Omental fat pad (tissue), 4 donors: ENCODE results near the gene SLC31A2. TPM values are rescaled to one million over a fixed set of nuclear protein-coding genes. Genes with fewer than 3 reads are reported as not detected.
A peak's percentile ranks its signal among the peaks of the same experiment; 100 is the strongest.
"Not testable (repeated sequence)": the region's sequence is repeated elsewhere in the genome, so short reads cannot be mapped to it uniquely, and the experiment has no call there.

ENCODE experiments used
- ATAC-seq: fragments of 150-250 bp; one replicate; pipeline ENCODE4 v1.9.1; 2016; ENCODE audit warnings: mild to moderate bottlenecking, moderate library complexity; ENCODE audit not compliant: low FRiP score
- DNase-seq: peaks from one replicate; pipeline ENCODE4 v3.0.0-alpha.2; 2019; ENCODE audit warnings: low spot score
- CTCF ChIP-seq, 3 donors: fragments of 450-650 bp; IDR thresholded peaks; one replicate each; pipeline ENCODE4 v1.5.1; 2016 to 2017; ENCODE audit warnings: antibody characterized with exemption in 3 of 3, mild to moderate bottlenecking in 3 of 3, moderate library complexity in 2 of 3
- total RNA-seq, 4 donors: library from RNA; depleted of rRNA; stranded (reverse); fragments of >200 nt; gene quantifications; one replicate each; pipeline ENCODE4 v1.1.0, GENCODE V29; 2016

SLC31A2 gene
- 100 to 1,000 TPM in 1 of 4 donors, 10 to 100 TPM in 3; 50.3 to 141 (median 96.1) TPM for total RNA-seq

- peak; percentile 87 for ATAC-seq
- no peak for TF ChIP-seq CTCF (IDR thresholded peaks at IDR 0.05)
Observed at GRCh38 chr9:113150670-113151611, at the start of gene SLC31A2. Gene SLC31A2, plus strand, starts transcription at chr9:113151007. Its CDS starts 68 bp downstream, at chr9:113151075.

GRCh38 chr9:113105345-113105744, 45.5 kb upstream of the SLC31A2 start:
- DNase-seq, ATAC-seq: not testable (repeated sequence)

More at GRCh38 chr9:113150670-113151611, at the start of gene SLC31A2:
- DNase-seq = peak; percentile 84

- peak in 2 of 3 donors; percentile 26 to 96 for TF ChIP-seq CTCF (IDR thresholded peaks at IDR 0.05)
- DNase-seq = not testable (repeated sequence)
- ATAC-seq = peak; percentile 63
Observed at GRCh38 chr9:113111065-113111951, 39.5 kb upstream of the SLC31A2 start.

- peak in 1 of 3 donors; percentile 68 for TF ChIP-seq CTCF (IDR thresholded peaks at IDR 0.05)
- DNase-seq = not testable (repeated sequence)
- ATAC-seq = peak; percentile 81
Observed at GRCh38 chr9:113112706-113113510, 37.9 kb upstream of the SLC31A2 start.

GRCh38 chr9:113118829-113119228, 32.0 kb upstream of the SLC31A2 start:
- not testable (repeated sequence) for DNase-seq, ATAC-seq

GRCh38 chr9:113125386-113126035, 25.3 kb upstream of the SLC31A2 start:
- no peak for ATAC-seq
- no peak for DNase-seq
- TF ChIP-seq CTCF (IDR thresholded peaks at IDR 0.05) = no peak

- no peak for ATAC-seq
- no peak for DNase-seq
- no peak for TF ChIP-seq CTCF (IDR thresholded peaks at IDR 0.05)
Observed at GRCh38 chr9:113129466-113129865, 21.3 kb upstream of the SLC31A2 start.
